KOPT-K1 (cell line): ENCODE data around the gene CYB5R4.

Source experiments
- H3K27ac ChIP-seq: fragments of 200-600 bp; sonication (generic); 2 replicates; pipeline ENCODE4 v1.5.1; 2016; ENCODE audit warnings: antibody characterized with exemption, mild to moderate bottlenecking, low read depth, low read length; ENCODE audit not compliant: poor library complexity, severe bottlenecking
- H3K36me3 ChIP-seq: fragments of 200-600 bp; sonication (generic); 2 replicates; pipeline ENCODE4 v1.5.1; 2017; ENCODE audit warnings: antibody characterized with exemption, mild to moderate bottlenecking, low read length, moderate library complexity; ENCODE audit not compliant: insufficient read depth
- H3K9me3 ChIP-seq: fragments of 200-600 bp; sonication (generic); 2 replicates; pipeline ENCODE4 v1.5.1; 2017; ENCODE audit warnings: antibody characterized with exemption, low read length, mild to moderate bottlenecking; ENCODE audit not compliant: insufficient read depth, poor library complexity, severe bottlenecking

Gene CYB5R4

GRCh38 chr6:83970582-83970981, 111.1 kb downstream of the CYB5R4 start:
- Histone ChIP-seq H3K27ac (no peak overlapping the region), H3K36me3 (no peaks in the 10 kb centered on the region), H3K9me3 (peaks cover 14% of the 10 kb centered on the region)

- no peaks in the 10 kb centered on the region for H3K36me3 ChIP-seq
- peaks cover 6% of the 10 kb centered on the region for H3K9me3 ChIP-seq
- H3K27ac ChIP-seq: no peak overlapping the region
Measured at GRCh38 chr6:83974409-83975050, 115.0 kb downstream of the CYB5R4 start.

GRCh38 chr6:83976037-83976755, 116.7 kb downstream of the CYB5R4 start:
- Histone ChIP-seq H3K36me3 (no peaks in the 10 kb centered on the region), H3K27ac (no peak overlapping the region), H3K9me3 (no peaks in the 10 kb centered on the region)

GRCh38 chr6:83976871-83977270, 117.4 kb downstream of the CYB5R4 start:
- Histone ChIP-seq H3K9me3 (no peaks in the 10 kb centered on the region), H3K36me3 (no peaks in the 10 kb centered on the region), H3K27ac (no peak overlapping the region)

GRCh38 chr6:83978324-83978734, 118.8 kb downstream of the CYB5R4 start:
- Histone ChIP-seq H3K36me3 (no peaks in the 10 kb centered on the region), H3K27ac (no peak overlapping the region), H3K9me3 (no peaks in the 10 kb centered on the region)

- H3K27ac ChIP-seq: no peak overlapping the region
- H3K36me3 ChIP-seq: no peaks in the 10 kb centered on the region
- H3K9me3 ChIP-seq: no peaks in the 10 kb centered on the region
Measured at GRCh38 chr6:83978997-83979396, 119.5 kb downstream of the CYB5R4 start.

- Histone ChIP-seq H3K27ac (no peak overlapping the region), H3K36me3 (no peaks in the 10 kb centered on the region), H3K9me3 (no peaks in the 10 kb centered on the region)
Measured at GRCh38 chr6:83984411-83984810, 124.9 kb downstream of the CYB5R4 start.

- Histone ChIP-seq H3K36me3 (no peaks in the 10 kb centered on the region), H3K27ac (no peak overlapping the region), H3K9me3 (no peaks in the 10 kb centered on the region)
Measured at GRCh38 chr6:83985308-83985713, 125.8 kb downstream of the CYB5R4 start.

GRCh38 chr6:83985715-83986114, 126.2 kb downstream of the CYB5R4 start:
- Histone ChIP-seq H3K36me3 (no peaks in the 10 kb centered on the region), H3K9me3 (no peaks in the 10 kb centered on the region), H3K27ac (no peak overlapping the region)

GRCh38 chr6:83998021-83998584, 138.6 kb downstream of the CYB5R4 start:
- Histone ChIP-seq H3K27ac (no peak overlapping the region), H3K36me3 (no peaks in the 10 kb centered on the region), H3K9me3 (no peaks in the 10 kb centered on the region)

GRCh38 chr6:84001119-84001518, 141.6 kb downstream of the CYB5R4 start:
- Histone ChIP-seq H3K36me3 (no peaks in the 10 kb centered on the region), H3K27ac (no peak overlapping the region), H3K9me3 (no peaks in the 10 kb centered on the region)

- H3K27ac ChIP-seq: no peak overlapping the region
- H3K9me3 ChIP-seq: no peaks in the 10 kb centered on the region
- no peaks in the 10 kb centered on the region for H3K36me3 ChIP-seq
Measured at GRCh38 chr6:84002226-84002625, 142.7 kb downstream of the CYB5R4 start.

- Histone ChIP-seq H3K36me3 (no peaks in the 10 kb centered on the region), H3K9me3 (no peaks in the 10 kb centered on the region), H3K27ac (no peak overlapping the region)
Measured at GRCh38 chr6:84003131-84003530, 143.6 kb downstream of the CYB5R4 start.

- H3K36me3 ChIP-seq: no peaks in the 10 kb centered on the region
- no peaks in the 10 kb centered on the region for H3K9me3 ChIP-seq
- no peak overlapping the region for H3K27ac ChIP-seq
Measured at GRCh38 chr6:84003654-84004053, 144.2 kb downstream of the CYB5R4 start.

- Histone ChIP-seq H3K9me3 (no peaks in the 10 kb centered on the region), H3K36me3 (no peaks in the 10 kb centered on the region), H3K27ac (no peak overlapping the region)
Measured at GRCh38 chr6:84007871-84008270, 148.4 kb downstream of the CYB5R4 start.

GRCh38 chr6:84013354-84013753, 153.9 kb downstream of the CYB5R4 start:
- Histone ChIP-seq H3K9me3 (no peaks in the 10 kb centered on the region), H3K27ac (no peak overlapping the region), H3K36me3 (no peaks in the 10 kb centered on the region)
